IMR-90 (cell line): Measurements from ENCODE around the gene RUBCN.

Experiments used
- BHLHE40 ChIP-seq: fragments of 150-350 bp; IDR thresholded peaks from 2 replicates; pipeline ENCODE4 v1.6.1; 2016; ENCODE audit warnings: mild to moderate bottlenecking, low read depth, low read length
- CEBPB ChIP-seq: IDR thresholded peaks from 2 replicates; pipeline ENCODE4 v1.6.1; 2012; ENCODE audit warnings: low read depth, low read length, improper control_type of control experiment
- FOS ChIP-seq: fragments of 150-350 bp; IDR thresholded peaks from 2 replicates; pipeline ENCODE4 v1.6.1; 2016; ENCODE audit warnings: low read depth, low read length
- MAFK ChIP-seq: IDR thresholded peaks from 2 replicates; pipeline ENCODE4 v1.6.1; 2012; ENCODE audit warnings: low read depth, low read length, improper control_type of control experiment
- MAZ ChIP-seq: IDR thresholded peaks from 2 replicates; pipeline ENCODE4 v1.6.1; 2012; ENCODE audit warnings: low read depth, mild to moderate bottlenecking, low read length, improper control_type of control experiment, moderate library complexity, borderline replicate concordance
- MXI1 ChIP-seq: IDR thresholded peaks from 2 replicates; pipeline ENCODE4 v1.6.1; 2012; ENCODE audit warnings: low read depth, mild to moderate bottlenecking, low read length, moderate library complexity, borderline replicate concordance
- POLR2A ChIP-seq: IDR thresholded peaks from 2 replicates; pipeline ENCODE4 v1.6.1; 2012; ENCODE audit warnings: mild to moderate bottlenecking, low read depth, low read length
- RAD21 ChIP-seq: IDR thresholded peaks from 2 replicates; pipeline ENCODE4 v1.6.1; 2012; ENCODE audit warnings: low read length, improper control_type of control experiment
- RCOR1 ChIP-seq: IDR thresholded peaks from 2 replicates; pipeline ENCODE4 v1.6.1; 2012; ENCODE audit warnings: mild to moderate bottlenecking, low read length, improper control_type of control experiment; ENCODE audit not compliant: insufficient replicate concordance
- RFX5 ChIP-seq: IDR thresholded peaks from 2 replicates; pipeline ENCODE4 v1.8.0; 2012; ENCODE audit warnings: low read depth, mild to moderate bottlenecking, low read length, moderate library complexity
- TF ChIP-seq, protein P1 (sequence below): conservative IDR thresholded peaks from 2 replicates; pipeline ENCODE4 v1.5.1; 2012; ENCODE audit warnings: mild to moderate bottlenecking, low read depth, low read length, improper control_type of control experiment

DNA sequence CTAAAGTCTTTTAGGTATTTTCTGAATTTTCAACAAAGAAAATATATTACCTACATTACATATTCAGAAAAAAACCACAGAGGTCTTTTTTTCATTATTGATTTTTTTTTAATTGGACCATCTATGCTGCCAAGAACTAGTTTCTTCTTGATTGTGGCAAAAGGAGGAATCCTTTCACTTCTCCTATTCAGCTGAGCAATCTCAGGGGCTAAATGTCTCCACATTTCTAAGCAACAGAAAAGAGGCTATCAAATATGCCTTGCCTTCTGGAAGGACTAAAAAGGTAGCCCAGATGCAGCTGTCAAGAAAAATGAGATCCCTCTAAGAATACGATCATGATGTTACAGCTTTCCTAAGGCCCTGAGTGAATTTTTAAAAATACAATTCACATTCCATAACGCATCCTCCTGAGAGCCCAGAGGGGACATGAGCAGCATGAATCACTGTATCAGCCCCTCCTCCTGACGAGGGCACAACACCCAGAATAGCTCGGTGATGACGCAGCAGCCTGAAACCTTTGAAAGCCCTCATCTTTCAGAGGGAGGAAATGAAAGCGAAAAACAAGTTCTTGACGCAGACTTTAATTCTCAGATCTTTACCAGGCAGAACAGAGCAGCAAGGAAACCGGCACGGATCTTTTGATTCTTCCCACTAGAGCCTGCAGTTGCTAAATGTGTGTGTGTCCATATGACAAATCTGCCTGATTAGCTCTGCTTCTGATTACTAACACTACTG, 24.6 kb downstream of the RUBCN start:
- TF ChIP-seq, protein P1, sequence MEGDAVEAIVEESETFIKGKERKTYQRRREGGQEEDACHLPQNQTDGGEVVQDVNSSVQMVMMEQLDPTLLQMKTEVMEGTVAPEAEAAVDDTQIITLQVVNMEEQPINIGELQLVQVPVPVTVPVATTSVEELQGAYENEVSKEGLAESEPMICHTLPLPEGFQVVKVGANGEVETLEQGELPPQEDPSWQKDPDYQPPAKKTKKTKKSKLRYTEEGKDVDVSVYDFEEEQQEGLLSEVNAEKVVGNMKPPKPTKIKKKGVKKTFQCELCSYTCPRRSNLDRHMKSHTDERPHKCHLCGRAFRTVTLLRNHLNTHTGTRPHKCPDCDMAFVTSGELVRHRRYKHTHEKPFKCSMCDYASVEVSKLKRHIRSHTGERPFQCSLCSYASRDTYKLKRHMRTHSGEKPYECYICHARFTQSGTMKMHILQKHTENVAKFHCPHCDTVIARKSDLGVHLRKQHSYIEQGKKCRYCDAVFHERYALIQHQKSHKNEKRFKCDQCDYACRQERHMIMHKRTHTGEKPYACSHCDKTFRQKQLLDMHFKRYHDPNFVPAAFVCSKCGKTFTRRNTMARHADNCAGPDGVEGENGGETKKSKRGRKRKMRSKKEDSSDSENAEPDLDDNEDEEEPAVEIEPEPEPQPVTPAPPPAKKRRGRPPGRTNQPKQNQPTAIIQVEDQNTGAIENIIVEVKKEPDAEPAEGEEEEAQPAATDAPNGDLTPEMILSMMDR: no peak
- no peak for TF ChIP-seq RFX5
- TF ChIP-seq FOS: peak; percentile 87
- peak; percentile 75 for TF ChIP-seq POLR2A
- peak; percentile 43; the same call in 1 of the 2 replicates for TF ChIP-seq CEBPB
- peak; percentile 16; the same call in 1 of the 2 replicates for TF ChIP-seq RAD21
- peak; percentile 65 for TF ChIP-seq RCOR1
- peak; percentile 44; the same call in 1 of the 2 replicates for TF ChIP-seq MXI1
- TF ChIP-seq MAZ: peak; percentile 82
- TF ChIP-seq BHLHE40: no peak
- peak; percentile 58 for TF ChIP-seq MAFK
